Memory B cell (primary cell): Measurements from ENCODE around the gene SPTBN1.

Experiments used
- ATAC-seq: fragments of 150-1000 bp; cut with Tn5 transposase; 2 replicates; pipeline ENCODE4 v1.10.0; 2021; ENCODE audit warnings: low read depth, mild to moderate bottlenecking, moderate library complexity
- DNase-seq, 2 donors: peaks; one replicate each; pipeline ENCODE4 v3.0.0; 2022; ENCODE audit warnings: low spot score in 2 of 2
- H3K27ac Mint-ChIP-seq: one replicate; pipeline ENCODE4 v1.8.0; 2022; ENCODE audit warnings: mild to moderate bottlenecking, moderate library complexity, mixed read lengths
- H3K27me3 Mint-ChIP-seq: one replicate; pipeline ENCODE4 v1.8.0; 2022; ENCODE audit warnings: mixed read lengths
- H3K36me3 Mint-ChIP-seq: one replicate; pipeline ENCODE4 v1.8.0; 2022; ENCODE audit warnings: mild to moderate bottlenecking, mixed read lengths
- H3K4me1 Mint-ChIP-seq: one replicate; pipeline ENCODE4 v1.8.0; 2022; ENCODE audit warnings: mixed read lengths
- H3K4me3 Mint-ChIP-seq: one replicate; pipeline ENCODE4 v1.8.0; 2022; ENCODE audit warnings: mild to moderate bottlenecking, moderate library complexity, mixed read lengths
- H3K9me3 Mint-ChIP-seq: one replicate; pipeline ENCODE4 v1.8.0; 2022; ENCODE audit warnings: mixed read lengths

SPTBN1 gene

GRCh38 chr2:54543733-54544396, 87.7 kb downstream of the SPTBN1 start:
- no peaks in the 10 kb centered on the region for H3K27me3 Mint-ChIP-seq
- ATAC-seq (peak; percentile 66), DNase-seq (no peak)
- no peaks in the 10 kb centered on the region for H3K36me3 Mint-ChIP-seq
- no peak overlapping the region for H3K27ac Mint-ChIP-seq
- no peak overlapping the region for H3K4me3 Mint-ChIP-seq
- H3K4me1 Mint-ChIP-seq = peaks cover 3% of the 10 kb centered on the region
- H3K9me3 Mint-ChIP-seq = no peaks in the 10 kb centered on the region

- ATAC-seq = no peak
- Mint-ChIP-seq H3K36me3 (no peaks in the 10 kb centered on the region), H3K4me3 (no peak overlapping the region), H3K4me1 (peaks cover 4% of the 10 kb centered on the region), H3K9me3 (no peaks in the 10 kb centered on the region), H3K27ac (no peak overlapping the region), H3K27me3 (no peaks in the 10 kb centered on the region)
- DNase-seq = no peak
These were observed 89.7 kb downstream of the SPTBN1 start for GRCh38 chr2:54545702-54546450.

DNA sequence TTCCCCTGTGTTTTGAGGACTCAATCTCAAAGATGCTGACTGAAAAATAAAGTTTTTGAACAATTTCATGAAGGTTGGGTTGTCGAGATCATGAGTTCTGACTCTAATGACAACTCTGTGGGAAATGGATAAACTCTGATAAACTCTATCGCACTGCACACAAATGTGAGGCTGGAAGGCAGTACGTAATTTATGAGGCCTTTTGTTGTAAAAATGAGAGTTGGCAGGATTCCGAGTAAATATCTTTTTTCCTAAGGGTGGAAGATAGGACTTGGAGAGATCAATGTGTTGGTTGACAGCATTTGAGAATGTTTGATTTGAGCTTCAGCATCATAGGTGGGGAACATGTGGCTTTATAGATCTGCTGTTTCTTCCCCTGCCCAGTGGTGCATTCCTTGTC, 90.4 kb downstream of the SPTBN1 start:
- Mint-ChIP-seq H3K4me3 (no peak overlapping the region), H3K4me1 (peaks cover 11% of the 10 kb centered on the region), H3K36me3 (no peaks in the 10 kb centered on the region), H3K9me3 (no peaks in the 10 kb centered on the region), H3K27ac (no peak overlapping the region), H3K27me3 (no peaks in the 10 kb centered on the region)
- ATAC-seq (no peak), DNase-seq (no peak)

- Mint-ChIP-seq H3K36me3 (no peaks in the 10 kb centered on the region), H3K9me3 (no peaks in the 10 kb centered on the region), H3K27me3 (no peaks in the 10 kb centered on the region), H3K27ac (no peak overlapping the region), H3K4me3 (no peak overlapping the region), H3K4me1 (peaks cover 11% of the 10 kb centered on the region)
- DNase-seq (no peak), ATAC-seq (no peak)
These were observed 91.0 kb downstream of the SPTBN1 start for GRCh38 chr2:54546923-54547720.

GRCh38 chr2:54549430-54549829, 93.3 kb downstream of the SPTBN1 start:
- Mint-ChIP-seq H3K4me3 (no peak overlapping the region), H3K36me3 (no peaks in the 10 kb centered on the region), H3K9me3 (no peaks in the 10 kb centered on the region), H3K4me1 (peaks cover 12% of the 10 kb centered on the region), H3K27me3 (no peaks in the 10 kb centered on the region), H3K27ac (no peak overlapping the region)
- no peak for ATAC-seq
- DNase-seq = no peak

- Mint-ChIP-seq H3K9me3 (no peaks in the 10 kb centered on the region), H3K36me3 (no peaks in the 10 kb centered on the region), H3K27ac (no peak overlapping the region), H3K4me3 (no peak overlapping the region), H3K27me3 (no peaks in the 10 kb centered on the region), H3K4me1 (peaks cover 16% of the 10 kb centered on the region)
- DNase-seq (no peak), ATAC-seq (no peak)
These were observed 93.9 kb downstream of the SPTBN1 start for GRCh38 chr2:54549917-54550518.

- no peaks in the 10 kb centered on the region for H3K9me3 Mint-ChIP-seq
- H3K27ac Mint-ChIP-seq = no peak overlapping the region
- DNase-seq (no peak), ATAC-seq (no peak)
- H3K27me3 Mint-ChIP-seq = no peaks in the 10 kb centered on the region
- no peak overlapping the region for H3K4me3 Mint-ChIP-seq
- H3K36me3 Mint-ChIP-seq = no peaks in the 10 kb centered on the region
- H3K4me1 Mint-ChIP-seq = peaks cover 21% of the 10 kb centered on the region
These were observed 94.4 kb downstream of the SPTBN1 start for GRCh38 chr2:54550547-54550946.

DNA sequence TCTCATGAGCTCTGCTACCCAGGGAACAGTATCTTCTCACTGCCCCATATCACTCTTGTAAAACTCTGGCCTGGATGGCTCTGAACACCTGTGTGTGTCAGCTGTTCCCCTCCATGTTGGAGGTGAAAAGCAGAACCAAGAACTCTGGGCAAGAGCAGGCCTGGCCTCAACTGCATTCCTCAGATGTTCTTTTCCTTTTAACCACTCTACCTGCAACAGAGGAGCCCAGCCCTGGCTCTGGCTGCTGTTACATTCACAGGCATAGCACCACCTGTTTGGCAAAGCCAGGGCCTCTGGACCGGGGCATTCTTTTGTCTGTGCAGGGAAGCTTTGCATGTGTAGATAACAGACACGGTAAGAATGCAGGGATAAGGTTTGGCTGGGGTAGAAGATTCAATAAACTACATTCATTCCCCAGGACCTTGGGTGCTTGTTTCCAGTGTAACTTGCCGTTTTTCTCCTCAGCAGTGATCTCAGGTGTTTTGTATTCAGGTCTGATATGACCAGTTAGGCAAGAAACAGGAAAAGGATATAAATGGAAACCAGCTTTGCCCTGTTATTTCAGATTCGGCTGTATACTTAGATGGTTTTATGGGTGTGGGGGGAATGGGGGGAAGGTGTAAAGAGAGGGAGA, 95.1 kb downstream of the SPTBN1 start:
- Mint-ChIP-seq H3K36me3 (no peaks in the 10 kb centered on the region), H3K27ac (no peak overlapping the region), H3K27me3 (no peaks in the 10 kb centered on the region), H3K4me3 (peak overlapping the region; percentile 3), H3K9me3 (no peaks in the 10 kb centered on the region), H3K4me1 (peaks cover 23% of the 10 kb centered on the region)
- DNase-seq (no peak), ATAC-seq (peak; percentile 96)

- H3K4me3 Mint-ChIP-seq = no peak overlapping the region
- ATAC-seq = no peak
- H3K9me3 Mint-ChIP-seq = no peaks in the 10 kb centered on the region
- no peaks in the 10 kb centered on the region for H3K27me3 Mint-ChIP-seq
- H3K27ac Mint-ChIP-seq = no peak overlapping the region
- DNase-seq = no peak
- no peaks in the 10 kb centered on the region for H3K36me3 Mint-ChIP-seq
- H3K4me1 Mint-ChIP-seq = peaks cover 34% of the 10 kb centered on the region
These were observed 96.9 kb downstream of the SPTBN1 start for GRCh38 chr2:54553075-54553474.

- Mint-ChIP-seq H3K9me3 (no peaks in the 10 kb centered on the region), H3K27ac (peak overlapping the region; percentile 36), H3K4me1 (peaks cover 34% of the 10 kb centered on the region), H3K27me3 (no peaks in the 10 kb centered on the region), H3K4me3 (no peak overlapping the region), H3K36me3 (no peaks in the 10 kb centered on the region)
- ATAC-seq (no peak), DNase-seq (no peak)
These were observed 97.6 kb downstream of the SPTBN1 start for GRCh38 chr2:54553775-54554174.

DNA sequence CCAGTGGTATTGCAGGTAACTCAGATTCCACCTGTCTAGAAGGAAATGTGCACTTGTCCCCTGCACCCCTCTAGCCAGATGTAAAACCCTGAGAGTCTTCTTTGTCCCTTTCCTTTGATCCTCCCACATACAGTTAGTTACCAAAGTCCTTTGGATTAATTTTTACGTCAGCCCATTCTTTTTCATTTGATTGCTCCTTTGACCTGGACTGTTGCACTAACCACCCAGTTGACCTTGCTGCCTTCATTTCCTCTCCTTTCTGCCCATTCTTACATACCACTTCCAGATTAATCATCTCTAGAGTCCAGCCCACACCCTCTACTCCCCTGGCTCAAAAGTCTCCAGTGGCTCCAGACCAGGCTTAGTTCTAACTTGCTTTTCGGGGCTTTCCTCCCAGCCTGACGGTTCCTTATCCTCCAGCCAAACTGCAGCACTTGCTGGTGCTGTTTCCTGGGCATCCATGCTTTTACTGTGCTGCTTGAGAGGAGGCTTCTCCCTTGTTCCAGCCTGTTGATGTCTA, 99.3 kb downstream of the SPTBN1 start:
- ATAC-seq = no peak
- Mint-ChIP-seq H3K4me1 (peaks cover 32% of the 10 kb centered on the region), H3K9me3 (no peaks in the 10 kb centered on the region), H3K4me3 (no peak overlapping the region), H3K27me3 (no peaks in the 10 kb centered on the region), H3K27ac (peak overlapping the region; percentile 12), H3K36me3 (no peaks in the 10 kb centered on the region)
- DNase-seq = no peak

DNA sequence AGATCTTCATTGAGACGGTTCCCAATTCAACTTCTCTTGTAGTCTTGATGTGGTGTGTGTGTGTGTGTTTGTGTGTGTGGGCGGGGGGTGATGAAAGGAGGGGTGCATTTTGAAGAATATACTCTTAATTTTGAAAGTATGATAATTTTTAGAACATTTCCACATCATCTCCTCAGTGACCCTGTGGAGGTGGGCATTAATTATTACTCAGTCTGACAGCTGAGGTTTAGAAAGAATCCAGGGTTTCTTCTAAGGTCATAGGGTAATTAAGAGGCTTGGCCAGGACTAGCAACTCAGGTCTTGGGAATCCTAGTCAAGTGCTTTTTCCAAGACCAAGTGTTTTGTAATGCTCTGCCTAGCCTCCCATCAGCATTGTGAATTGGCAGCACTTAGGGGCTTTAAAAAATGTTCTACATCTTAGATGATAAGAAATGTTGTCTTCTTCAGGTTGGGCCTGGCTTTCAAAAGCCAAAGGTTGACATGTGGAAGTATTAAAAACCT, 100.5 kb downstream of the SPTBN1 start:
- H3K9me3 Mint-ChIP-seq = no peaks in the 10 kb centered on the region
- H3K27me3 Mint-ChIP-seq = no peaks in the 10 kb centered on the region
- DNase-seq = no peak

GRCh38 chr2:54557211-54557600, 101.1 kb downstream of the SPTBN1 start:
- H3K4me3 Mint-ChIP-seq = peak overlapping the region; percentile 97
- no peaks in the 10 kb centered on the region for H3K27me3 Mint-ChIP-seq
- H3K4me1 Mint-ChIP-seq = peaks cover 40% of the 10 kb centered on the region
- no peaks in the 10 kb centered on the region for H3K36me3 Mint-ChIP-seq
- peak overlapping the region; percentile 87 for H3K27ac Mint-ChIP-seq
- no peak for DNase-seq
- ATAC-seq = no peak
- no peaks in the 10 kb centered on the region for H3K9me3 Mint-ChIP-seq

More for the DNA sequence above, 100.5 kb downstream of the SPTBN1 start:
- no peaks in the 10 kb centered on the region for H3K36me3 Mint-ChIP-seq
- peak overlapping the region; percentile 87 for H3K27ac Mint-ChIP-seq
- H3K4me3 Mint-ChIP-seq = peak overlapping the region; percentile 97
- peaks cover 35% of the 10 kb centered on the region for H3K4me1 Mint-ChIP-seq
- ATAC-seq = no peak
